22Rv1 (cell line): ENCODE measurements around the gene PCARE.

Experiments used
- H3K27ac ChIP-seq: fragments of 450-650 bp; 2 replicates; pipeline ENCODE4 v1.5.1; 2017
- CTCF ChIP-seq: fragments of 450-650 bp; IDR thresholded peaks from 2 replicates; pipeline ENCODE4 v1.5.1; 2017; ENCODE audit warnings: mild to moderate bottlenecking
- ZFX ChIP-seq: fragments of 450-650 bp; IDR thresholded peaks from 2 replicates; pipeline ENCODE4 v1.6.1; 2017; ENCODE audit warnings: antibody characterized with exemption, borderline replicate concordance

Gene PCARE

DNA sequence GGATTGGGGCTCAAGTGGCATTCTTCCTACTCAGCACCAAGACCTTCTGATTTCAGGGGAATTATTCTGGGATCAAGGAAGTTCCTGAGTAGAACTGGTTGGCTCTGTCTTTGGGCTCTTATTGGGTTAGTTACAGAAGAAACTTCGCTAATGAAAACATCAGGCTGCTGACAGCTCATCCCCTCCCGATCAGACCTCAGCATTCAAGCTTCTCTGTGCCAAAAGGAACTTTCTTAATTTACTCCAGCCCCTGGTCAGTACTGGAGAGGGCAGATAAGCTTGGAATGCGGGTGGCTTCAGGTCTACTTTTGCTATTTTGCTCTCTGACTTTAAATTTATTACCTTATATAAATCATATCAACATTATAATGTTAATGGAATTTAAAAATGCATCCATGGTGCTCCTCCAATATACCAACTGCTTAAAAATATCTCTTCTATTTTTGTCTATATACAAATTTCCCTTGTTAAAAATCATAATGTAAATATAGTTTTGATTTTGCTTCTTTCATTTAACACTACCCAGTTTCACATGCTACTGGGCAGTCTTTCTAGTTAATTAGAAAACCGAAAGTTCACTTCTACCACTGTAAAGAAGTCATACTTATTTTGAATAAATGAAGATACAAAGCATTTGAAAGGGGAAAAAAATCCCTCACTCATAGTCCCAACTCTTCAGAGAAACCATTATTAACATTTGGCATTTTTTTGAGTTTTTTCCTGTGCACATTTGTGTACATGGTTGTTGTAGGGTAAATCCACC, 34.4 kb downstream of the PCARE start:
- no peak overlapping the region for H3K27ac ChIP-seq
- no peak for TF ChIP-seq CTCF
- TF ChIP-seq ZFX, result no peak

GRCh38 chr2:29035016-29035745, 39.1 kb downstream of the PCARE start:
- H3K27ac ChIP-seq, result no peak overlapping the region

GRCh38 chr2:29033656-29034055, 40.7 kb downstream of the PCARE start:
- no peak overlapping the region for H3K27ac ChIP-seq
- TF ChIP-seq ZFX (no peak), CTCF (no peak)

More at GRCh38 chr2:29035016-29035745, 39.1 kb downstream of the PCARE start:
- TF ChIP-seq CTCF (no peak), ZFX (no peak)

- TF ChIP-seq CTCF, result no peak
- no peak overlapping the region for H3K27ac ChIP-seq
Measured at GRCh38 chr2:29033172-29033571, 41.2 kb downstream of the PCARE start.

- TF ChIP-seq CTCF (no peak), ZFX (no peak)
- H3K27ac ChIP-seq, result no peak overlapping the region
Measured at GRCh38 chr2:29032189-29032588, 42.1 kb downstream of the PCARE start.

DNA sequence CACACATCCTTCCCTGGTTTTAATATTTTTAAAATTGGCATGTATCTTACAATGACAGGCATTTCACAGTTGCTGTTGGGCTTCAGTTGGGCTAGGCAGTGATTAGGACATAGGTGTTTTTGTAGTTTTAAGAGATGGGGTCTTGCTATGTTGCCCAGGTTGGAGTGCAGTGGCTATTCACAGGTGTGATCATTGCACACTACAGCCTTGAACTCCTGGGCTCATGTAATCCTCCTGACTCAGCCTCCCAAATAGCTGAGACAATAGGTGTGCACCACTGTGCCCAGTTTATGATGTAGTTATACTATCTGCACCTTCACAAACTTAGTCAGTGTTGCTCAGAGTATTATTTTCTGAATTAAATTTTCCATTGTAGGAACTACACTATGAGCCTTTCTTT, 43.3 kb downstream of the PCARE start:
- TF ChIP-seq ZFX, result no peak
- no peak for TF ChIP-seq CTCF
- H3K27ac ChIP-seq, result no peak overlapping the region

DNA sequence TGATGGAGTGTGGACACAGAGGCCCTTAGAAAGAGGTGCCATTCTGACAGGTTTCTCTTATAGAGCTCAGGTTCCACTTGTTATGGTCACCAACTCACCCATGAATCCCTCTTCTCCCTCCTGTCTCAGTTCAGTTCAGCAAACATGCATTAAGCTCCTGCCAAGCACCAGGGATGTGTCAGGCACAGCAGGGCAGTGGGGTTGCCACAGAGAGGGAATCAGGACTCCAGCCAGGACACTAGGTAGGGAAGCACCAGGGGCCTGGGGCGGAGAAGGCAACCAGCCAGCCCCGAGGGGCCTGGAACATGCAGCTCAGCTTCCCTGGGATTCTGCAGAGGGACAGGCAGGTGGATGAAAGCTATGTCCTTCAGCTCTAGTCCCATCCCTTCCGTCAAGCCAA, 48.6 kb downstream of the PCARE start:
- TF ChIP-seq CTCF (no peak), ZFX (no peak)
- H3K27ac ChIP-seq, result no peak overlapping the region
